Loucy (cell line): Measurements from ENCODE around the gene CYSTM1.

Experiments
- CTCF ChIP-seq: fragments of 200-600 bp; sonication (generic); conservative IDR thresholded peaks from 2 replicates; pipeline ENCODE4 v1.5.1; 2014; ENCODE audit warnings: mild to moderate bottlenecking, antibody characterized with exemption, low read length
- EZH2phosphoT487 ChIP-seq: fragments of 200-600 bp; IDR thresholded peaks from 2 replicates; pipeline ENCODE4 v1.6.1; 2018; ENCODE audit warnings: antibody characterized with exemption, mild to moderate bottlenecking, moderate library complexity, borderline replicate concordance

- TF ChIP-seq CTCF, result no peak
- TF ChIP-seq EZH2phosphoT487, result no peak
These were observed 9.1 kb upstream of the CYSTM1 start for GRCh38 chr5:140165923-140166270.
